Measurements from ENCODE around the gene ALPL. TPM values are rescaled to one million over a fixed set of nuclear protein-coding genes. Genes with fewer than 3 reads are reported as not detected.

The ALPL gene
- polyA plus RNA-seq, 1 donor (not counting 4 experiments of a cell fraction or from before 2014, with no cell fraction given) = not detected

DNA sequence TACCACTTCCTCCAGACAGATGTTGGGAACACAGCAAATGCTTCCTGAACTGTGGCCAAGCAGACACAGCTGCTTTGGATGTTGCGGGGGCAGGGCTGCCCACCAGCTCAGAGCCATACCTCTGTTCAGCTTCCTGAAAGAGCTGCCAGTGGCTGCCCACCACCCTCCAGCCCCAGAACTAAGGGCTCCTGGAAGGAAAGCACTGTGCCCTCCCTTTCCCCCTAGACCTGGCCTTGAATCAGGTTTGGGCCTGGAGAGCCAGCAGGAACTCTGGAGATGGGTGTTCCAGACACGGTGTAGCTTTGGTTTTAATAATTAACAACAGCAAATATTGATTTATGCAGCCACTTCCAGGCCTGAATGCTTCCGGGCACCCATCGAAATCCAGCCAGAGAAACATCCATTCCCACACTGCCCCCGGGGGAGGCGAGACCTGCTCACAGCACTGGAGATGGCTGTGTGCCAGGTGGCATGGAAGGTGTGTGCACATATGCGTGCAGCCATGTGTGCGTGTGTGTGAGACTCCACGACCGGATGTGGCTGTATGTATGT is 114.3 kb downstream of the ALPL start:
- dilution Hi-C loops (cut with MboI; ENCODE audit: extremely low pct_ligation_motif_present, low sequenced_read_pairs) = no loop called here

DNA sequence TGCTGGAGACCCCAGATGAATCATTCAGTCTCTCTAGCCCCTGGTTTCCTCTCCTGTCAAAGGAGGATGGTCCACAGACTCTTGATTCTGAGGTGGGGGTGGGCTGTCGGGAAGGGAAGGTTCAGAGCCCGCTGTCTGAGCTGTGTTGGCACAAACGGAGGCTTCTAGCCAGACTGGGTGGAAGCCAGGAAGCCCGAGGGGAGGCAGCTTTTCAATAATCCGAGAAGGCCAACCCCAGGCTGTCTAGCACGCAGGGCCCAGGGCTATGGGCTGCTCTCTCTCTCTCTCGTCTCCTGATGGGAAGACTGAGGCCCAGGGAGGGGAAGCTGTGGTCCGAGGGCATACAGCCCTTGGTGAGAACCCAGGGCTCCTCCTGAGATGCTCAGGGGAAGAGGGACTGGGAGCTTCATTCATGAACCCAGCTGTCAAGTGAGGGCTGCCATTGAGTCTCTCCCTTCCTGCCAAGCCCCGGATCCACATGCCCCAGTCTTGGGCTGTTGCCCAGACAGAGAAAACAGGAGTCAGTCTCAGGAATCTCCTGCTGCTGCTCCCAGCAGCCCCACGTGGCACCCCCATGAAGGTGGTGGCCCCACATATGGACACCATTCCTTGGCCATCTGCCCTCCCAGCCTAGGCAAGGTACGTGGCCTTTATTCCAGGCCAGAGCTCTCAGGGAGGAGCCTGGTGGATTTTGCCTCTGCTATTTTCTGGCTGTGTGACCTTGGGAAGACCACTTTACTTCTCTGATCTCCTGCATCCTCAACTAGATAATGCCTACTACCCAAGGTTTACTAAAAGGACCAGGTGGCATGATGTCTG is 115.6 kb downstream of the ALPL start:
- Histone ChIP-seq H3K4me2 (ENCODE audit: control insufficient read depth, extremely low read depth, insufficient read depth, low read depth, low read length) (no peak overlapping the region), H4K20me1 (ENCODE audit: control insufficient read depth, extremely low read depth, insufficient read depth, low read length) (no peaks in the 10 kb centered on the region), H3K79me2 (ENCODE audit: control insufficient read depth, insufficient read depth, low read length) (no peaks in the 10 kb centered on the region), H3K9ac (ENCODE audit: control insufficient read depth, extremely low read depth, insufficient read depth, low read length) (no peak overlapping the region), H3K9me1 (ENCODE audit: control insufficient read depth, extremely low read depth, insufficient read depth, low read length) (no peaks in the 10 kb centered on the region), H3K27ac (ENCODE audit: control insufficient read depth, insufficient read depth, low read length) (no peak overlapping the region), H3K9me3 (ENCODE audit: control insufficient read depth, low read depth, low read length) (no peaks in the 10 kb centered on the region), H3K36me3 (ENCODE audit: control insufficient read depth in 2 of 2, extremely low read depth in 1 of 2, insufficient read depth in 2 of 2, low read length in 2 of 2) (no peaks in the 10 kb centered on the region), H3K27me3 (ENCODE audit: control insufficient read depth, extremely low read depth, insufficient read depth, low read length) (peaks cover 14% of the 10 kb centered on the region), H3K4me1 (ENCODE audit: control insufficient read depth, extremely low read depth, insufficient read depth, low read length) (peaks cover 27% of the 10 kb centered on the region), H3K4me3 (ENCODE audit: control insufficient read depth in 2 of 3, extremely low read depth in 1 of 3, insufficient read depth in 2 of 3, low read depth in 1 of 3, low read length in 3 of 3) (no peak overlapping the region), H2AFZ (ENCODE audit: control insufficient read depth, low read length) (no peak overlapping the region)
- FAIRE-seq = no peak
- dilution Hi-C loops (cut with MboI; ENCODE audit: extremely low pct_ligation_motif_present, low sequenced_read_pairs) = no loop called here
- no peak for TF ChIP-seq EZH2 (IDR thresholded peaks at IDR 0.05; ENCODE audit: low read length)
- TF ChIP-seq, protein P1, sequence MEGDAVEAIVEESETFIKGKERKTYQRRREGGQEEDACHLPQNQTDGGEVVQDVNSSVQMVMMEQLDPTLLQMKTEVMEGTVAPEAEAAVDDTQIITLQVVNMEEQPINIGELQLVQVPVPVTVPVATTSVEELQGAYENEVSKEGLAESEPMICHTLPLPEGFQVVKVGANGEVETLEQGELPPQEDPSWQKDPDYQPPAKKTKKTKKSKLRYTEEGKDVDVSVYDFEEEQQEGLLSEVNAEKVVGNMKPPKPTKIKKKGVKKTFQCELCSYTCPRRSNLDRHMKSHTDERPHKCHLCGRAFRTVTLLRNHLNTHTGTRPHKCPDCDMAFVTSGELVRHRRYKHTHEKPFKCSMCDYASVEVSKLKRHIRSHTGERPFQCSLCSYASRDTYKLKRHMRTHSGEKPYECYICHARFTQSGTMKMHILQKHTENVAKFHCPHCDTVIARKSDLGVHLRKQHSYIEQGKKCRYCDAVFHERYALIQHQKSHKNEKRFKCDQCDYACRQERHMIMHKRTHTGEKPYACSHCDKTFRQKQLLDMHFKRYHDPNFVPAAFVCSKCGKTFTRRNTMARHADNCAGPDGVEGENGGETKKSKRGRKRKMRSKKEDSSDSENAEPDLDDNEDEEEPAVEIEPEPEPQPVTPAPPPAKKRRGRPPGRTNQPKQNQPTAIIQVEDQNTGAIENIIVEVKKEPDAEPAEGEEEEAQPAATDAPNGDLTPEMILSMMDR (optimal IDR thresholded peaks at IDR 0.05 in 1 of 3, IDR thresholded peaks at IDR 0.05 in 1 of 3, conservative IDR thresholded peaks at IDR 0.05 in 1 of 3; ENCODE audit: extremely low read depth in 1 of 3, insufficient read depth in 2 of 3, low read length in 3 of 3) = no peak
- no peak for DNase-seq (ENCODE audit: low read depth, low spot score)

More for the DNA sequence above, 114.3 kb downstream of the ALPL start:
- Histone ChIP-seq H3K4me1 (ENCODE audit: control insufficient read depth, extremely low read depth, insufficient read depth, low read length) (peaks cover 27% of the 10 kb centered on the region), H3K27me3 (ENCODE audit: control insufficient read depth, extremely low read depth, insufficient read depth, low read length) (peaks cover 24% of the 10 kb centered on the region), H3K4me3 (ENCODE audit: control insufficient read depth in 2 of 3, extremely low read depth in 1 of 3, insufficient read depth in 2 of 3, low read depth in 1 of 3, low read length in 3 of 3) (no peak overlapping the region), H3K9me3 (ENCODE audit: control insufficient read depth, low read depth, low read length) (no peaks in the 10 kb centered on the region), H4K20me1 (ENCODE audit: control insufficient read depth, extremely low read depth, insufficient read depth, low read length) (no peaks in the 10 kb centered on the region), H3K36me3 (ENCODE audit: control insufficient read depth in 2 of 2, extremely low read depth in 1 of 2, insufficient read depth in 2 of 2, low read length in 2 of 2) (no peaks in the 10 kb centered on the region), H3K27ac (ENCODE audit: control insufficient read depth, insufficient read depth, low read length) (no peak overlapping the region), H3K4me2 (ENCODE audit: control insufficient read depth, extremely low read depth, insufficient read depth, low read depth, low read length) (no peak overlapping the region), H3K9ac (ENCODE audit: control insufficient read depth, extremely low read depth, insufficient read depth, low read length) (no peak overlapping the region), H3K79me2 (ENCODE audit: control insufficient read depth, insufficient read depth, low read length) (no peaks in the 10 kb centered on the region), H2AFZ (ENCODE audit: control insufficient read depth, low read length) (no peak overlapping the region), H3K9me1 (ENCODE audit: control insufficient read depth, extremely low read depth, insufficient read depth, low read length) (no peaks in the 10 kb centered on the region)
- no peak for TF ChIP-seq EZH2 (IDR thresholded peaks at IDR 0.05; ENCODE audit: low read length)
- TF ChIP-seq, protein P1 (optimal IDR thresholded peaks at IDR 0.05 in 1 of 3, IDR thresholded peaks at IDR 0.05 in 1 of 3, conservative IDR thresholded peaks at IDR 0.05 in 1 of 3; ENCODE audit: extremely low read depth in 1 of 3, insufficient read depth in 2 of 3, low read length in 3 of 3) = no peak
- DNase-seq (ENCODE audit: low read depth, low spot score) (no peak), FAIRE-seq (no peak)
